Vagina (tissue), 2 donors: ENCODE measurements around the gene CNTNAP5. TPM values are rescaled to one million over a fixed set of nuclear protein-coding genes. Genes with fewer than 3 reads are reported as not detected.

Experiments
- DNase-seq, 2 donors: peaks; one replicate each; pipeline ENCODE4 v3.0.0-alpha.2; 2017; ENCODE audit errors: extremely low spot score in 2 of 2
- H3K27ac ChIP-seq: fragments of 200-600 bp; sonication (generic); one replicate; pipeline ENCODE4 v1.5.1; 2019
- H3K27me3 ChIP-seq: fragments of 200-600 bp; sonication (generic); one replicate; pipeline ENCODE4 v1.5.1; 2019
- H3K36me3 ChIP-seq, 2 donors: fragments of 200-600 bp; sonication (generic); one replicate each; pipeline ENCODE4 v1.5.1; 2017 to 2019
- H3K4me1 ChIP-seq: fragments of 200-600 bp; sonication (generic); one replicate; pipeline ENCODE4 v1.5.1; 2019
- H3K4me3 ChIP-seq, 2 donors: fragments of 200-600 bp; sonication (generic); 1 replicate in 1 of 2; 2 replicates in 1 of 2; pipeline ENCODE4 v1.5.1; 2016 to 2019
- H3K9me3 ChIP-seq: fragments of 200-600 bp; sonication (generic); one replicate; pipeline ENCODE4 v1.5.1; 2019
- CTCF ChIP-seq, 3 experiments: fragments of 450-650 bp in 2 of 3; fragments of 200-600 bp in 1 of 3; sonication (generic) in 1 of 3; IDR thresholded peaks; one replicate each; pipeline ENCODE4 v1.5.1; 2017 to 2019; ENCODE audit warnings: antibody characterized with exemption in 3 of 3, mild to moderate bottlenecking in 2 of 3, moderate library complexity in 2 of 3
- POLR2A ChIP-seq, 2 donors: fragments of 450-650 bp; IDR thresholded peaks; one replicate each; pipeline ENCODE4 v1.6.1; 2017; ENCODE audit warnings: antibody characterized with exemption in 2 of 2, mild to moderate bottlenecking in 2 of 2, moderate library complexity in 2 of 2
- POLR2AphosphoS5 ChIP-seq, 2 donors: sonication (generic); formaldehyde crosslinking; IDR thresholded peaks; one replicate each; pipeline ENCODE4 v1.9.0; 2017; ENCODE audit warnings: antibody characterized with exemption in 2 of 2, mild to moderate bottlenecking in 2 of 2, low read depth in 1 of 2; ENCODE audit not compliant: insufficient read depth in 1 of 2
- intact Hi-C: fragments of 100-400 bp; cut with DNase I; formaldehyde crosslinking; loops from one replicate; pipeline ENCODE4 v1.15.1; 2023
- total RNA-seq: library from RNA; depleted of rRNA; stranded (reverse); fragments of >200 nt; gene quantifications from one replicate; pipeline ENCODE4 v1.2.3, GENCODE V29; 2016

Gene CNTNAP5
- total RNA-seq, 1 donor from 2014 or later = not detected

- Histone ChIP-seq H3K4me1 (no peaks in the 10 kb centered on the region), H3K36me3 (no peaks in the 10 kb centered on the region), H3K9me3 (no peaks in the 10 kb centered on the region), H3K27me3 (no peaks in the 10 kb centered on the region), H3K27ac (no peak overlapping the region), H3K4me3 (no peak overlapping the region)
- no peak for DNase-seq
- intact Hi-C loops = no loop called here
- TF ChIP-seq POLR2AphosphoS5 (IDR thresholded peaks at IDR 0.05; ENCODE audit: insufficient read depth in 1 of 2, low read depth in 1 of 2) (no peak), POLR2A (IDR thresholded peaks at IDR 0.05) (no peak), CTCF (IDR thresholded peaks at IDR 0.05) (no peak)
These were observed 545.8 kb downstream of the CNTNAP5 start for GRCh38 chr2:124570872-124571271.

- H3K27ac ChIP-seq = no peak overlapping the region
- H3K9me3 ChIP-seq = no peaks in the 10 kb centered on the region
- no peaks in the 10 kb centered on the region for H3K27me3 ChIP-seq
- no peaks in the 10 kb centered on the region for H3K4me1 ChIP-seq
- intact Hi-C loops = no loop called here
- H3K36me3 ChIP-seq = no peaks in the 10 kb centered on the region
- no peak overlapping the region for H3K4me3 ChIP-seq
- no peak for DNase-seq
- TF ChIP-seq POLR2AphosphoS5 (IDR thresholded peaks at IDR 0.05; ENCODE audit: insufficient read depth in 1 of 2, low read depth in 1 of 2) = no peak
- TF ChIP-seq POLR2A (IDR thresholded peaks at IDR 0.05) = no peak
- TF ChIP-seq CTCF (IDR thresholded peaks at IDR 0.05) = no peak
These were observed 546.7 kb downstream of the CNTNAP5 start for GRCh38 chr2:124571836-124572235.

- H3K27ac ChIP-seq = no peak overlapping the region
- H3K9me3 ChIP-seq = no peaks in the 10 kb centered on the region
- no peak for TF ChIP-seq POLR2AphosphoS5 (IDR thresholded peaks at IDR 0.05; ENCODE audit: insufficient read depth in 1 of 2, low read depth in 1 of 2)
- TF ChIP-seq POLR2A (IDR thresholded peaks at IDR 0.05) = no peak
- no peak for TF ChIP-seq CTCF (IDR thresholded peaks at IDR 0.05)
- H3K27me3 ChIP-seq = no peaks in the 10 kb centered on the region
- H3K4me3 ChIP-seq = no peak overlapping the region
- intact Hi-C loops = no loop called here
- H3K4me1 ChIP-seq = no peaks in the 10 kb centered on the region
- no peaks in the 10 kb centered on the region for H3K36me3 ChIP-seq
- no peak for DNase-seq
These were observed 548.0 kb downstream of the CNTNAP5 start for GRCh38 chr2:124572934-124573634.

GRCh38 chr2:124575497-124575896 is 550.4 kb downstream of the CNTNAP5 start:
- Histone ChIP-seq H3K4me3 (no peak overlapping the region), H3K27me3 (no peaks in the 10 kb centered on the region), H3K27ac (no peak overlapping the region), H3K36me3 (no peaks in the 10 kb centered on the region), H3K4me1 (no peaks in the 10 kb centered on the region), H3K9me3 (no peaks in the 10 kb centered on the region)
- TF ChIP-seq CTCF (IDR thresholded peaks at IDR 0.05) (no peak), POLR2A (IDR thresholded peaks at IDR 0.05) (no peak), POLR2AphosphoS5 (IDR thresholded peaks at IDR 0.05; ENCODE audit: insufficient read depth in 1 of 2, low read depth in 1 of 2) (no peak)
- DNase-seq = no peak
- intact Hi-C loops = no loop called here

- H3K36me3 ChIP-seq = no peaks in the 10 kb centered on the region
- no peak for TF ChIP-seq CTCF (IDR thresholded peaks at IDR 0.05)
- no peak for TF ChIP-seq POLR2A (IDR thresholded peaks at IDR 0.05)
- no peak for TF ChIP-seq POLR2AphosphoS5 (IDR thresholded peaks at IDR 0.05; ENCODE audit: insufficient read depth in 1 of 2, low read depth in 1 of 2)
- no peak overlapping the region for H3K27ac ChIP-seq
- no peaks in the 10 kb centered on the region for H3K9me3 ChIP-seq
- H3K4me1 ChIP-seq = no peaks in the 10 kb centered on the region
- DNase-seq = no peak
- no peak overlapping the region for H3K4me3 ChIP-seq
- intact Hi-C loops = no loop called here
- H3K27me3 ChIP-seq = no peaks in the 10 kb centered on the region
These were observed 555.2 kb downstream of the CNTNAP5 start for GRCh38 chr2:124580263-124580662.
